ENCODE results near the gene FBXW8. TPM values are rescaled to one million over a fixed set of nuclear protein-coding genes. Genes with fewer than 3 reads are reported as not detected.

Gene FBXW8
- polyA plus RNA-seq, 1 donor (not counting 4 experiments of a cell fraction or from before 2014, with no cell fraction given), result 5.0 TPM

- Histone ChIP-seq H3K4me1 (ENCODE audit: control insufficient read depth, extremely low read depth, insufficient read depth, low read length) (peaks cover 37% of the 10 kb centered on the region), H3K9me1 (ENCODE audit: control insufficient read depth, extremely low read depth, insufficient read depth, low read length) (no peaks in the 10 kb centered on the region), H4K20me1 (ENCODE audit: control insufficient read depth, extremely low read depth, insufficient read depth, low read length) (no peaks in the 10 kb centered on the region), H2AFZ (ENCODE audit: control insufficient read depth, low read length) (no peak overlapping the region), H3K4me2 (ENCODE audit: control insufficient read depth, extremely low read depth, insufficient read depth, low read depth, low read length) (no peak overlapping the region), H3K4me3 (ENCODE audit: control insufficient read depth in 2 of 3, extremely low read depth in 1 of 3, insufficient read depth in 2 of 3, low read depth in 1 of 3, low read length in 3 of 3) (no peak overlapping the region), H3K9ac (ENCODE audit: control insufficient read depth, extremely low read depth, insufficient read depth, low read length) (no peak overlapping the region), H3K36me3 (ENCODE audit: control insufficient read depth in 2 of 2, extremely low read depth in 1 of 2, insufficient read depth in 2 of 2, low read length in 2 of 2) (peaks cover 0 to 7% of the 10 kb centered on the region in 2 experiments), H3K9me3 (ENCODE audit: control insufficient read depth, low read depth, low read length) (no peaks in the 10 kb centered on the region), H3K27me3 (ENCODE audit: control insufficient read depth, extremely low read depth, insufficient read depth, low read length) (no peaks in the 10 kb centered on the region), H3K79me2 (ENCODE audit: control insufficient read depth, insufficient read depth, low read length) (peaks cover 16% of the 10 kb centered on the region), H3K27ac (ENCODE audit: control insufficient read depth, insufficient read depth, low read length) (no peak overlapping the region)
- FAIRE-seq, result no peak
- no peak for DNase-seq (ENCODE audit: low read depth, low spot score)
- dilution Hi-C loops (cut with MboI; ENCODE audit: extremely low pct_ligation_motif_present, low sequenced_read_pairs), result no loop called here
- TF ChIP-seq EZH2 (IDR thresholded peaks at IDR 0.05; ENCODE audit: low read length) (no peak), CTCF (optimal IDR thresholded peaks at IDR 0.05 in 1 of 3, IDR thresholded peaks at IDR 0.05 in 1 of 3, conservative IDR thresholded peaks at IDR 0.05 in 1 of 3; ENCODE audit: extremely low read depth in 1 of 3, insufficient read depth in 2 of 3, low read length in 3 of 3) (no peak)
Measured at GRCh38 chr12:116919706-116920485, 9.1 kb downstream of the FBXW8 start.

- FAIRE-seq (no peak), DNase-seq (ENCODE audit: low read depth, low spot score) (no peak)
- H3K4me1 ChIP-seq (ENCODE audit: control insufficient read depth, extremely low read depth, insufficient read depth, low read length), result peaks cover 32% of the 10 kb centered on the region
- H3K36me3 ChIP-seq (ENCODE audit: control insufficient read depth in 2 of 2, extremely low read depth in 1 of 2, insufficient read depth in 2 of 2, low read length in 2 of 2), result peaks cover 0 to 7% of the 10 kb centered on the region in 2 experiments
- no peak overlapping the region for H3K4me2 ChIP-seq (ENCODE audit: control insufficient read depth, extremely low read depth, insufficient read depth, low read depth, low read length)
- H3K79me2 ChIP-seq (ENCODE audit: control insufficient read depth, insufficient read depth, low read length), result peaks cover 15% of the 10 kb centered on the region
- no peak overlapping the region for H3K4me3 ChIP-seq (ENCODE audit: control insufficient read depth in 2 of 3, extremely low read depth in 1 of 3, insufficient read depth in 2 of 3, low read depth in 1 of 3, low read length in 3 of 3)
- no peak overlapping the region for H3K27ac ChIP-seq (ENCODE audit: control insufficient read depth, insufficient read depth, low read length)
- H4K20me1 ChIP-seq (ENCODE audit: control insufficient read depth, extremely low read depth, insufficient read depth, low read length), result no peaks in the 10 kb centered on the region
- no peak overlapping the region for H3K9ac ChIP-seq (ENCODE audit: control insufficient read depth, extremely low read depth, insufficient read depth, low read length)
- no peaks in the 10 kb centered on the region for H3K27me3 ChIP-seq (ENCODE audit: control insufficient read depth, extremely low read depth, insufficient read depth, low read length)
- no peak overlapping the region for H2AFZ ChIP-seq (ENCODE audit: control insufficient read depth, low read length)
- H3K9me3 ChIP-seq (ENCODE audit: control insufficient read depth, low read depth, low read length), result no peaks in the 10 kb centered on the region
- H3K9me1 ChIP-seq (ENCODE audit: control insufficient read depth, extremely low read depth, insufficient read depth, low read length), result no peaks in the 10 kb centered on the region
- no peak for TF ChIP-seq CTCF (optimal IDR thresholded peaks at IDR 0.05 in 1 of 3, IDR thresholded peaks at IDR 0.05 in 1 of 3, conservative IDR thresholded peaks at IDR 0.05 in 1 of 3; ENCODE audit: extremely low read depth in 1 of 3, insufficient read depth in 2 of 3, low read length in 3 of 3)
- dilution Hi-C loops (cut with MboI; ENCODE audit: extremely low pct_ligation_motif_present, low sequenced_read_pairs), result no loop called here
Measured at GRCh38 chr12:116920939-116921338, 10.2 kb downstream of the FBXW8 start.

Data from keratinocyte (primary cell).